ENCODE data around the gene TJP2. TPM values are rescaled to one million over a fixed set of nuclear protein-coding genes. Genes with fewer than 3 reads are reported as not detected.

TJP2 gene
- total RNA-seq, 2 experiments from 2014 or later, result 6.3 to 8.0 TPM

DNA sequence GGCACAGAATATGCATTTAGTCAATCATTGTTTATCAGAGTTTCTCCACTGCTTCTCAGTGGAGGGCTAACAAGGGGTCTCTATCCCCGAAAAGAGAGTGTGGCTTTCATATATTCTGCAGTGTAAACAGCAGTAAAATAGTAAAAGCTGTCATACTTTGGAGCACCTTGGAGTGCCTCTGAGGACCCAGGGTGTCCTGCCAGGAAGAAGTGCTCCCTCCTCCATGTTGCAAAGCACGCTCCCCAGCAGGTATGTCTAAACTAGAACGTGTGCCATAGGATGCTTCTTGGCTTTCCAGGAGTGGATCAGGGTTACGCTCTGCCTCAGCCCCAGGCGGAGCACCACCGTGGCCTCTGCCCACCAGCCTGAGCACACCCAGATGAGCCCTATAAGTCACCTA, 8.5 kb upstream of the TJP2 start:
- peaks cover 15% of the 10 kb centered on the region for H3K27me3 Mint-ChIP-seq

DNA sequence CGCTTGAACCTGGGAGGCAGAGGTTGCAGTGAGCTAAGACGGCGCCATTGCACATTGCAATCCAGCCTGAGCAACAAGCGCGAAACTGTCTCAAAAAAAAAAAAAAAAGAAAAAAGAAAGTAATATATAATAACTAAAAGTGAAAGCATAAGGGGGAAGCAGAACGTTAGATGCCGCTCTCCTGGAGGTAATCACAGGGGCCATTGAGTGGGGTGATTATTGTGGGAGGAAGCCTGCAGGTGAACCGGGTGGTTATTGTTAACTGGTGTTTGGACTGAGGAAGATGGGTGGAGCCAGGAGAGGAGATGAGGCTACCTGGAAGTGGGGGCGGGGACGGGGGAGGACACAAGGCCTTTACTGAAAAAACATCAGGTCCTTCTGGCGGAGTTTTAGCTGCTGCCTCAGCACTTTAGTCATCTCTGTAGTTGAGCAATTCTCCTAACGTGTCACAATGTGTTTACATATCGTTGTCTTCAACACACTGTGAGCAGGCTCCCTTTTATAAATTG, 5.3 kb upstream of the TJP2 start:
- ChIA-PET CTCF (interaction anchor here (0.7 to 1.4 kb wide), 3 partner anchors 10 to 134 kb away, joined by 3 to 4 read pairs (median 3); no protein-coding TSS in a partner anchor), POLR2A (interaction anchor here (0.6 to 1.5 kb wide), 2 partner anchors 28 to 47 kb away, joined by 4 read pairs; no protein-coding TSS in a partner anchor)
- Mint-ChIP-seq H3K27ac (peak overlapping the region; percentile 83), H3K36me3 (ENCODE audit: low read depth) (peaks cover 4% of the 10 kb centered on the region), H3K4me1 (ENCODE audit: low read depth) (peaks cover 22% of the 10 kb centered on the region), H3K9me3 (no peaks in the 10 kb centered on the region), H3K27me3 (peaks cover 42% of the 10 kb centered on the region), H3K4me3 (peak overlapping the region; percentile 93)
- peak in 13 of 14 experiments; percentile 11 to 69 (median 38) for DNase-seq
- Histone ChIP-seq H3K27me3 (ENCODE audit: control insufficient read depth in 1 of 2, insufficient read depth in 2 of 2, low read length in 2 of 2) (peaks cover 3 to 20% of the 10 kb centered on the region in 2 experiments), H3K4me1 (ENCODE audit: insufficient read depth, low read length) (peaks cover 15% of the 10 kb centered on the region), H3K27ac (ENCODE audit: low read depth in 1 of 2, low read length in 2 of 2) (no peak overlapping the region), H3K36me3 (ENCODE audit: insufficient read depth, low read length) (no peaks in the 10 kb centered on the region), H3K4me3 (ENCODE audit: low read length) (peak overlapping the region; percentile 51), H3K9me3 (ENCODE audit: control insufficient read depth in 1 of 2, insufficient read depth in 1 of 2, low read length in 2 of 2) (no peaks in the 10 kb centered on the region)
- intact Hi-C loops (cut with DNase I, micrococcal nuclease), result no loop called here
- ATAC-seq (ENCODE audit: poor library complexity), result peak; percentile 64
- no peak for TF ChIP-seq CTCF (IDR thresholded peaks at IDR 0.05)

More for the DNA sequence above, 8.5 kb upstream of the TJP2 start:
- Histone ChIP-seq H3K4me1 (ENCODE audit: insufficient read depth, low read length) (peaks cover 9% of the 10 kb centered on the region), H3K9me3 (ENCODE audit: control insufficient read depth in 1 of 2, insufficient read depth in 1 of 2, low read length in 2 of 2) (no peaks in the 10 kb centered on the region), H3K27ac (ENCODE audit: low read depth in 1 of 2, low read length in 2 of 2) (no peak overlapping the region), H3K36me3 (ENCODE audit: insufficient read depth, low read length) (no peaks in the 10 kb centered on the region), H3K4me3 (ENCODE audit: low read length) (no peak overlapping the region), H3K27me3 (ENCODE audit: control insufficient read depth in 1 of 2, insufficient read depth in 2 of 2, low read length in 2 of 2) (no peaks in the 10 kb centered on the region)
- no peak for TF ChIP-seq CTCF (IDR thresholded peaks at IDR 0.05)
- DNase-seq (no peak), ATAC-seq (ENCODE audit: poor library complexity) (no peak)
- Mint-ChIP-seq H3K27ac (no peak overlapping the region), H3K4me1 (ENCODE audit: low read depth) (peaks cover 13% of the 10 kb centered on the region), H3K36me3 (ENCODE audit: low read depth) (peaks cover 4% of the 10 kb centered on the region), H3K9me3 (no peaks in the 10 kb centered on the region), H3K4me3 (no peak overlapping the region)
- CTCF ChIA-PET, result no interaction called here
- intact Hi-C loops (cut with DNase I, micrococcal nuclease), result no loop called here
- POLR2A ChIA-PET, result no interaction called here

DNA sequence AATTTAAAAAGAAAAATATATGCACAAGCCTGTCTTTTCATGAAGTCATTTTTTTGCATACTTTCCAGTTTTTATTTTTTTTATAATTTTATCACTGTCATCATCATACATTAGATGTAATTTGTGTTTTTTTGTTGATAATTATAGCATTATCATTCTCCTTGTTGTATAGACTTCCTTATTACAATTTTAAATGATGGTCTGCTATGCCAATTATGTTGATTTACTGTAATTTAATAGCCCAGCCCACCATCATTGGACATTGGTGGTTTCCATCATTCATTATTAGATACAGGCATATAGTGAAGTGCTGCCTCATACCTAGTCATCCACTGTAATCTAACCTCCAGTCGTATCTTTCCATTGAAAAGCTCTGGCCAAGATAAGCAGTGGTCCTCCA, 3.8 kb upstream of the TJP2 start:
- Histone ChIP-seq H3K4me3 (ENCODE audit: low read length) (no peak overlapping the region), H3K27ac (ENCODE audit: low read depth in 1 of 2, low read length in 2 of 2) (no peak overlapping the region), H3K27me3 (ENCODE audit: control insufficient read depth in 1 of 2, insufficient read depth in 2 of 2, low read length in 2 of 2) (peaks cover 3 to 26% of the 10 kb centered on the region in 2 experiments), H3K36me3 (ENCODE audit: insufficient read depth, low read length) (no peaks in the 10 kb centered on the region), H3K9me3 (ENCODE audit: control insufficient read depth in 1 of 2, insufficient read depth in 1 of 2, low read length in 2 of 2) (no peaks in the 10 kb centered on the region), H3K4me1 (ENCODE audit: insufficient read depth, low read length) (peaks cover 25% of the 10 kb centered on the region)
- Mint-ChIP-seq H3K36me3 (ENCODE audit: low read depth) (peaks cover 4% of the 10 kb centered on the region), H3K9me3 (no peaks in the 10 kb centered on the region), H3K27ac (no peak overlapping the region), H3K27me3 (peaks cover 52% of the 10 kb centered on the region), H3K4me3 (no peak overlapping the region), H3K4me1 (ENCODE audit: low read depth) (peaks cover 32% of the 10 kb centered on the region)
- no peak for TF ChIP-seq CTCF (IDR thresholded peaks at IDR 0.05)
- intact Hi-C loops (cut with DNase I, micrococcal nuclease), result no loop called here
- no peak for ATAC-seq (ENCODE audit: poor library complexity)
- ChIA-PET POLR2A (no interaction called here), CTCF (interaction anchor here (1.4 kb wide), 1 partner anchor 8 kb away, joined by 4 read pairs; no protein-coding TSS in a partner anchor)
- DNase-seq, result no peak
